H54 (cell line): ENCODE data around the gene SURF1.

ENCODE experiments used
- DNase-seq: peaks from one replicate; pipeline ENCODE4 v3.0.0; 2011; ENCODE audit warnings: low spot score, mixed read lengths; ENCODE audit not compliant: insufficient read length
- FAIRE-seq: peaks from 3 replicates; lab custom pipeline; 2011; peaks lifted over from hg19 to GRCh38; lab: Jason Lieb, UNC
- POLR2A ChIP-seq: IDR thresholded peaks from 2 replicates; pipeline ENCODE4 v1.6.1; 2011; ENCODE audit warnings: low read depth, mild to moderate bottlenecking, low read length

The SURF1 gene

GRCh38 chr9:133360400-133361393 is 4.4 kb upstream of the SURF1 start:
- DNase-seq: no peak
- FAIRE-seq: no peak
- no peak for TF ChIP-seq POLR2A

DNA sequence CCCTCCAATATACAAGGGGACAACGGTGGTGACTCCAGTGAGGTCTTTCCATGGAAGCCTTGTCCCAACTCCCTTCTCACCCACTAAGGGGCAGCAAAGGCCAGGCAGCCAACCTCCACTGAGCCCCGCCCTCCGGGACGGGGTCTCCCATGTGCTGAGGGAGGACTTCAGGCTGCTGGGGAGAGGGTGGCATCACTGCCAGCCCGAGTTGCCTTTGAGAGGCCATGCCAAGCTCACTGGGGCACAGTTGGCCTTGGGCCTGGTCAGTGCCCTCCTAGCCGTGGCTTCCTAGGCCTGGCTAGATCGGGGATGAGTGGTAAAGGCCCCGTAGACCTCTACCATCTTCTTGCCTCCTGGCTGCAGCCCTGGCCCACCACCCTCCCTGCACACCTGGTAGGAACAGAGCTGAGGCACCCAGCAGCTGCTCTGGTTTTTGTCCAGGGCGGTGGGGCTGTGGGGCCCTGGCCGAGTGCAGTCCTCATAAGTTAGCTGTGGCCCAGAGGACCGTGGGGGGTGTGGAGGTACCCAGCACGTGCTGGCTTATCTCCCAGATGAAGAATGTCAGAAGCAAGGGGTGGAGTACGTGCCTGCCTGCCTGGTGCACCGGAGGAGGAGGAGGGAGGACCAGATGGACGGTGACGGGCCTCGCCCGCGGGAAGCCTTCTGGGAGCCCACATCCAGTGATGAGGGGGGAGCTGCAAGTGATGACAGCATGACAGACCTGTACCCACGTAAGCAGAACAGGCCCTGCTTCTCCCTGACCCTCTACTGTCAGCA is 3.3 kb upstream of the SURF1 start:
- DNase-seq: no peak
- TF ChIP-seq POLR2A: no peak
- no peak for FAIRE-seq

DNA sequence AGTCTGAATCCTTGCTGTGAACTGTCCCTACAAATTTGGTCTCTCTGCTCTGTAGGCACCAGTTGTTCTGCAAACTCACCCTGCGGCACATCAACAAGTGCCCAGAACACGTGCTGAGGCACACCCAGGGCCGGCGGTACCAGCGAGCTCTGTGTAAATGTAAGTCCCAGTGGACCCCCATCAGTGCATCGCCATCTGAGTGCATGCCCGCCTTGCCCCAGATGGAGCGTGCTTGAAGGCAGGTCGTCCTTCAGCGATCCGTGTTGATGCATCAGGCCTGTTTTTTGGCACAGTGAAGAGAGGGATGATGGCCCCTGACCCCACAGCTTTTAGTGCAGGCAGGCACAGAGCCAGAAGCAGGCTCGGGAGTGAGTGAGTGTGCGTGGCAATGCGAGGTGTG is 1.4 kb upstream of the SURF1 start:
- TF ChIP-seq POLR2A: no peak
- FAIRE-seq (no peak), DNase-seq (no peak)

DNA sequence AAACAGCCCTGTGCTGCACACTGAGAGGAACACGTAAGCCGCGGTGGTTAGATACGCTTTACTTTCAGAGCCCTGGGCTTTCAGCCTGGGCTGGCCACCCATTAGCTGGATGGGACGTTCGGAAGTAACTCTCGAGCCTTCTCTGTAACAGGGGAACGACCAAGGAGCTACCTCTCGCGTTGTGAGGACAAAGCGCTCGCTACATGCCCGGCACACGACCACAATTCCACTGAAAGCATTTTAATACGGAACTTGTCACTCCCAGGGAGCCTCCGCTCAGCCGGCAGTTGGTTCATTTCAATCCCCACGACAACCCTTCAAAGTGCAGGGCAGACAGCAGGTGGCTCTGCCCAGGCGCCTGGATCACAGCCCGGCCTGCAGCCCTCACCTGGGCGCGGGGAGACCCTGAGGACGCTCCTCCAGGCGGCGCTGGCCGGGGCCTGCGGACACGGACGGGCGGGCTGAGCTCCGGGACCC is 368 bp downstream of the SURF1 start:
- FAIRE-seq (no peak), DNase-seq (no peak)
- no peak for TF ChIP-seq POLR2A

DNA sequence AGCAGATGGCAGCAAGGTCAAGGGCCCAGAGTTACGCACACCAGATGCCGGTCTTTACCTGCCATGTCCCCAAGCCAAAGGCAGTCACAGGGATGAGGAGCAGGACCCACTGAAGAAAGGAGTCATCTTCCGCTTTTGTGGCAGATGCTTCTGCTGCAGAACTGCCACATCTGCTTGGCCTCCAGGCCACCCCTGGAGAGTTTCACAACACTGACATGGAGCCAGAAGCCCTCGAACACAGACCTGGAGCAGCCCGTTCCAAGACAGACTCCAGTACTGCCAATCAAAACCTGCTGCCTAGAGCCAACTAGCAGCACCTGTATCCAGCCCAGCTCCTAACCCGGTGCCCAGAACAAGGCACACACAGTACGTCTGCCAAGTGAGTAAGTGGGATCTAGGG is 1.5 kb downstream of the SURF1 start:
- TF ChIP-seq POLR2A: no peak
- FAIRE-seq (no peak), DNase-seq (no peak)

- no peak for DNase-seq
- no peak for FAIRE-seq
- TF ChIP-seq POLR2A: no peak
Measured at GRCh38 chr9:133353548-133353947, 2.7 kb downstream of the SURF1 start.

DNA sequence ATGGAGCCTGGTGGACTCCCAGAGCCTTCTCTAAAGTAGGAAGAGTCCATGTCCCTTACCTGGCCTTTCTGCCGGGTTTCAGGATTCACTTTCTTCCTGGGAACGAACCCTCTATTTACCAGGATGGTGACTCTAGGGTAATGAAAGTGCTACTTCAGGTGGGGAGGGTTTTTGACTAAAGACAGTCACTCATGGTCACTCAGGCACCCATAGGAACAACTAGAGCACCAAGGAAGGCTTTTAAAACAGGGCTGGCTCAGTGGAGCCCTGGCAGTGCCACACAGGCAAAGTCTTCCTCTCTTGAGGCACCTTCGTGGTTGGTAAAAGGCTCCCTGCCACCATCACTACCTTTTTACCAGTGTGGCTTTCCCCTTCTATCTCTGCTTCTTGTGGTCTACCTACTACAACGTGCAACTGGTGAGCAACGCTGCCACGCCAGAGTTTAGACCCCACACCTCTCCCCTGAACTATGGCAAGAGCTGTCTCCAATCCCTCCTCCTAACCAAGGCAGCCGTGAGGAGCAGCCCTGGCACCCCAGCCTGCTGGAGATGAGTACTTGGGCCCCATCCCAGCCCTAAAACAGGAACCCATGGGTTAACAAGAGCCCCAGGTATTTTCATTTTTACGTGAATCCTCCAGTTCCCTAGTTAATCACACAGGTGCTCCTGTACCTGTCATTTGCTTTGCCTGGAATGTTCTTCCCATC is 3.5 kb downstream of the SURF1 start:
- DNase-seq: no peak
- no peak for FAIRE-seq
- no peak for TF ChIP-seq POLR2A

DNA sequence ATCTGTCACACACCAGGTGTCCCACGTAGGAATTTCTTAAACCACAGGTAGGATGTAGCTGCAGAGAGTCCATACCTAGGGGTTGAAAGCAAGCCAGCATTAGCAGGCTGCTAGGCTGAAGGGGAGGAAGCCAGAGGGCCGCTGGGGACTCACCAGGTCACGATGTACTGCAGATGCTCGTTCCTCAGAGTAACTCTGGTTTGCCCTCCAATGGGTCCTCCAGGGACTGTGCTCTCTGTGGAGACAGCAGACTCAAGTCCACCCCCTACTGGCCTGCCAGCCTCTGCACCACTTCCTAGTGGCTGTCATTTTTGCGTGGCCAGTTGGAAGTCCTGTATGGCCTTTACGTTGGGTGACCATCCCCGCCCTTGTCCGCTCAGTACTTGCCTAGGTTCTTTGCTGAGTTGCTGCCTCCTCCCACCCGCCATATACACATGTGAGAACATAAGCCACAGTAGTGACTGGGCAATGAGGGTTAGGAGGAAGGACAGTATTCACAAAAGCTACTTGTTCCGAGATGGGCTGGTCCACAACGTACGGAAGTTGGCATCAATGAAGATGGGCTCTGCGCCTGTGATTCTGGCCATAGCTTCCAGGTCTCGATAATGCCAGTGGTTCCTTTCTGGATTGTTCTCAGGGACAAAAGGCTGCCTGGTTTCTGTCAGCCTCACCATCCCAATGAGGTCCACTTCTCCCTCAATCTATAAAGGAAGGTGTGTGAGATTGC is 4.2 kb downstream of the SURF1 start:
- TF ChIP-seq POLR2A: no peak
- peak; percentile 58 for DNase-seq
- FAIRE-seq: no peak

DNA sequence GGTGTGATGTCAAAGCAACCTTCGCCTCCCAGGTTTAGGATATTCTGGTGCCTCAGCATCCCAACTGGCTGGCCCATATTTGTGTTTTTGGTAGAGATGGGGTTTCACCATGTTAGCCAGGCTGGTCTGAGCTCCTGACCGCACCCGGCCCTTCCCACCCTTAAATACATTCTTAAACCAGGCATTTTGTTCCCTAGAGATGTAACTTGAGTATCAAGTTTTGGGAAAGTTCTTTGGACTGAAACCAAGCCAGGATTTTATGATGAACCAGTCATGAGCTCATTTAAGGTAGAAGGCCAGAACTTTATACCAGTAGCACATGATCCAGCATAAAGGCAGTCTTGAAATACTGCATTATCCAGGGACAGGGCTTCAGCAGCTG is 4.8 kb downstream of the SURF1 start:
- no peak for TF ChIP-seq POLR2A
- no peak for FAIRE-seq
- DNase-seq: no peak

- TF ChIP-seq POLR2A: no peak
- DNase-seq (no peak), FAIRE-seq (no peak)
Measured at GRCh38 chr9:133349965-133350616, 6.2 kb downstream of the SURF1 start.

- DNase-seq (no peak), FAIRE-seq (no peak)
- no peak for TF ChIP-seq POLR2A
Measured at GRCh38 chr9:133348718-133349573, 7.3 kb downstream of the SURF1 start.
